ENCODE measurements around the gene STAB2. TPM values are rescaled to one million over a fixed set of nuclear protein-coding genes. Genes with fewer than 3 reads are reported as not detected.

The STAB2 gene
- polyA plus RNA-seq, 3 donors: not detected

DNA sequence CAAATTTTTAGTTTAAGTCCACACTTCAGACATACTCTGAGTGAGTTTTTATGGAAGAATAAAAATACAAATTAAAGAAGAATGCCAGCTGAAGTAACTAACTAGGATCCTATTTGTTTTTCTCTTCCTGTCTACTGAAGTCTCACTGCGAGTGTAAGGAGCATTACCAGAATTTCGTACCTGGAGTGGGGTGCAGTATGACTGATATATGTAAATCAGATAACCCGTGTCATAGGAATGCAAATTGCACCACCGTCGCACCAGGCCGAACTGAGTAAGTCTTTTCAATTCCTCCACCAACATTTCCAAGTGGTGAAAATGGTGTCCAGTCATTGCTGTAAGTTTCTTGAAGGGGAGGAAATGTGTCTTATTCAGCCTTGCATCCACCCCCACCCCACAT is 52.9 kb downstream of the STAB2 start:
- no CpG with 5 or more reads among the region's 6 CpGs for WGBS (ENCODE audit: insufficient coverage)
- H3K4me3 ChIP-seq (replicated peaks in 1 of 3; ENCODE audit: low read depth in 2 of 3, low read length in 3 of 3): no peak overlapping the region
- H3K4me1 Mint-ChIP-seq: no peaks in the 10 kb centered on the region
- H3K9me3 ChIP-seq (replicated peaks in 1 of 2; ENCODE audit: control insufficient read depth in 1 of 2, insufficient read depth in 1 of 2, low read length in 2 of 2): no peaks in the 10 kb centered on the region
- no peak overlapping the region for H3K9ac ChIP-seq (ENCODE audit: insufficient read depth, low read length, poor library complexity, severe bottlenecking)
- DNase-seq: no peak
- no peaks in the 10 kb centered on the region for H4K20me1 ChIP-seq (ENCODE audit: insufficient read depth, low read length)
- peaks cover 0 to 6% (median 2%) of the 10 kb centered on the region in 7 donors for H3K9me3 Mint-ChIP-seq
- no peaks in the 10 kb centered on the region for H3K4me1 ChIP-seq (ENCODE audit: control insufficient read depth in 1 of 2, insufficient read depth in 2 of 2, low read length in 2 of 2)
- H3K79me2 ChIP-seq (ENCODE audit: insufficient read depth, low read length): no peaks in the 10 kb centered on the region
- peaks cover 2 to 7% (median 3%) of the 10 kb centered on the region in 3 donors for H3K27me3 Mint-ChIP-seq (ENCODE audit: low read depth in 3 of 3)
- intact Hi-C loops (cut with micrococcal nuclease): no loop called here
- H2AFZ ChIP-seq (ENCODE audit: insufficient read depth, low read depth, low read length, poor library complexity, severe bottlenecking): no peak overlapping the region
- no peaks in the 10 kb centered on the region for H3K36me3 ChIP-seq (replicated peaks in 1 of 2; ENCODE audit: control insufficient read depth in 1 of 2, insufficient read depth in 2 of 2, low read length in 2 of 2)
- H3K4me2 ChIP-seq (replicated peaks; ENCODE audit: extremely low read depth, low read length, poor library complexity, severe bottlenecking): no peak overlapping the region
- H3K27me3 ChIP-seq (ENCODE audit: control insufficient read depth in 2 of 2, insufficient read depth in 2 of 2, low read length in 2 of 2): peaks cover 0 to 2% of the 10 kb centered on the region in 2 donors
- no peak for TF ChIP-seq CTCF (IDR thresholded peaks at IDR 0.05)
- H3K36me3 Mint-ChIP-seq: no peaks in the 10 kb centered on the region
- H3K4me3 Mint-ChIP-seq: no peak overlapping the region
- no peak overlapping the region for H3K27ac ChIP-seq (ENCODE audit: low read depth in 1 of 2, low read length in 2 of 2)
- no peak overlapping the region for H3K27ac Mint-ChIP-seq

- Histone ChIP-seq H3K4me2 (replicated peaks; ENCODE audit: extremely low read depth, low read length, poor library complexity, severe bottlenecking) (no peak overlapping the region), H3K27ac (ENCODE audit: low read depth in 1 of 2, low read length in 2 of 2) (no peak overlapping the region), H3K4me3 (replicated peaks in 1 of 3; ENCODE audit: low read depth in 2 of 3, low read length in 3 of 3) (no peak overlapping the region), H4K20me1 (ENCODE audit: insufficient read depth, low read length) (no peaks in the 10 kb centered on the region), H3K9ac (ENCODE audit: insufficient read depth, low read length, poor library complexity, severe bottlenecking) (no peak overlapping the region), H3K36me3 (replicated peaks in 1 of 2; ENCODE audit: control insufficient read depth in 1 of 2, insufficient read depth in 2 of 2, low read length in 2 of 2) (no peaks in the 10 kb centered on the region), H3K79me2 (ENCODE audit: insufficient read depth, low read length) (no peaks in the 10 kb centered on the region), H2AFZ (ENCODE audit: insufficient read depth, low read depth, low read length, poor library complexity, severe bottlenecking) (no peak overlapping the region), H3K9me3 (replicated peaks in 1 of 2; ENCODE audit: control insufficient read depth in 1 of 2, insufficient read depth in 1 of 2, low read length in 2 of 2) (no peaks in the 10 kb centered on the region), H3K4me1 (ENCODE audit: control insufficient read depth in 1 of 2, insufficient read depth in 2 of 2, low read length in 2 of 2) (no peaks in the 10 kb centered on the region), H3K27me3 (ENCODE audit: control insufficient read depth in 2 of 2, insufficient read depth in 2 of 2, low read length in 2 of 2) (peaks cover 0 to 2% of the 10 kb centered on the region in 2 donors)
- no peak for DNase-seq
- Mint-ChIP-seq H3K4me3 (no peak overlapping the region), H3K36me3 (no peaks in the 10 kb centered on the region), H3K4me1 (no peaks in the 10 kb centered on the region), H3K27ac (no peak overlapping the region), H3K27me3 (ENCODE audit: low read depth in 3 of 3) (peaks cover 2 to 6% (median 3%) of the 10 kb centered on the region in 3 donors), H3K9me3 (peaks cover 0 to 6% (median 2%) of the 10 kb centered on the region in 7 donors)
- intact Hi-C loops (cut with micrococcal nuclease): no loop called here
- no peak for TF ChIP-seq CTCF (IDR thresholded peaks at IDR 0.05)
- WGBS (ENCODE audit: insufficient coverage): 0% methylated on average over 1 of the region's 1 CpG
Observed at GRCh38 chr12:103640410-103640809, 53.3 kb downstream of the STAB2 start.

All from CD14-positive monocyte (primary cell).